A549 (cell line): ENCODE data around the gene GPR153.

Experiments
- CTCF ChIP-seq: fragments of >200 bp; sonication (Bioruptor Twin); formaldehyde crosslinking; IDR thresholded peaks from 3 replicates; pipeline ENCODE4 v1.5.1; 2016
- EHMT2 ChIP-seq: fragments of 200-600 bp; sonication (generic); IDR thresholded peaks from 2 replicates; pipeline ENCODE4 v1.6.1; 2016; ENCODE audit warnings: antibody characterized with exemption, low read depth, mild to moderate bottlenecking, moderate library complexity
- ELK1 ChIP-seq: fragments of 150-350 bp; IDR thresholded peaks from 2 replicates; pipeline ENCODE4 v1.6.1; 2014; ENCODE audit warnings: low read depth, mild to moderate bottlenecking, low read length
- GATA3 ChIP-seq: IDR thresholded peaks from 2 replicates; pipeline ENCODE4 v1.6.1; 2012; ENCODE audit warnings: borderline replicate concordance
- JUN ChIP-seq, 2 experiments: fragments of >200 bp; sonication (Bioruptor Twin); formaldehyde crosslinking; IDR thresholded peaks; 2 replicates in 1 of 2; 3 replicates in 1 of 2; pipeline ENCODE4 v1.6.1; 2016 to 2017
- MYC ChIP-seq: IDR thresholded peaks from 2 replicates; pipeline ENCODE4 v1.6.1; 2012; ENCODE audit warnings: mild to moderate bottlenecking, inconsistent platforms, low read length, improper control_type of control experiment, borderline replicate concordance
- PBX3 ChIP-seq: IDR thresholded peaks from 2 replicates; pipeline ENCODE4 v1.6.1; 2012
- POLR2A ChIP-seq: IDR thresholded peaks from 2 replicates; pipeline ENCODE4 v1.6.1; 2012; ENCODE audit warnings: mild to moderate bottlenecking, low read length
- RAD21 ChIP-seq, 2 experiments: fragments of >200 bp in 1 of 2; sonication (Bioruptor Twin) in 1 of 2; formaldehyde crosslinking in 1 of 2; IDR thresholded peaks in 1 of 2; conservative IDR thresholded peaks in 1 of 2; 2 replicates in 1 of 2; 3 replicates in 1 of 2; pipeline ENCODE4 v1.6.1; 2012 to 2018; ENCODE audit warnings: inconsistent platforms in 1 of 2
- REST ChIP-seq: fragments of 200-600 bp; sonication (generic); IDR thresholded peaks from 2 replicates; pipeline ENCODE4 v1.6.1; 2016; ENCODE audit warnings: antibody characterized with exemption, mild to moderate bottlenecking, moderate library complexity
- RNF2 ChIP-seq: fragments of 200-600 bp; sonication (generic); IDR thresholded peaks from 2 replicates; pipeline ENCODE4 v1.6.1; 2016; ENCODE audit warnings: low read depth, mild to moderate bottlenecking, antibody characterized with exemption, moderate library complexity, borderline replicate concordance
- USF2 ChIP-seq: fragments of 450-650 bp; IDR thresholded peaks from 2 replicates; pipeline ENCODE4 v1.6.1; 2014; ENCODE audit warnings: antibody characterized with exemption
- ZFP36 ChIP-seq: fragments of 450-650 bp; IDR thresholded peaks from 2 replicates; pipeline ENCODE4 v1.6.1; 2014; ENCODE audit warnings: borderline replicate concordance; ENCODE audit not compliant: partially characterized antibody

- TF ChIP-seq ELK1 (no peak), POLR2A (no peak), CTCF (no peak), EHMT2 (no peak), REST (no peak), USF2 (no peak), PBX3 (no peak), GATA3 (no peak), RNF2 (no peak), JUN (IDR thresholded peaks at IDR 0.05) (no peak), MYC (no peak), RAD21 (conservative IDR thresholded peaks at IDR 0.05 in 1 of 2, IDR thresholded peaks at IDR 0.05 in 1 of 2) (no peak), ZFP36 (no peak)
Observed at GRCh38 chr1:6269296-6269695, 8.4 kb upstream of the GPR153 start.
